ENCODE results near the gene MPG.

MPG gene

GRCh38 chr16:71540-72401 lies 6.3 kb upstream of the MPG start:
- H3K4me1 ChIP-seq (ENCODE audit: control insufficient read depth in 1 of 2, insufficient read depth in 1 of 2, low read depth in 1 of 2, low read length in 1 of 2), result peaks cover 7 to 18% of the 10 kb centered on the region in 2 experiments

GRCh38 chr16:72561-73548 lies 5.2 kb upstream of the MPG start, which contains the start of gene RHBDF1:
Gene RHBDF1 (minus strand): TSS chr16:72631. CDS start chr16:65015, 7,616 bp downstream.
- Histone ChIP-seq H3K27me3 (peaks cover 95% of the 10 kb centered on the region), H3K27ac (no peak within 1 kb of the TSS), H3K4me1 (ENCODE audit: control insufficient read depth in 1 of 2, insufficient read depth in 1 of 2, low read depth in 1 of 2, low read length in 1 of 2) (peaks cover 16 to 29% of the 10 kb centered on the region in 2 experiments), H3K36me3 (no peaks in the 10 kb centered on the region), H3K9me3 (no peaks in the 10 kb centered on the region), H3K4me3 (ENCODE audit: low read depth in 1 of 2, low read length in 1 of 2) (no peak within 1 kb of the TSS)
- no peak for TF ChIP-seq CTCF (IDR thresholded peaks at IDR 0.05)

More at GRCh38 chr16:71540-72401, 6.3 kb upstream of the MPG start:
- Histone ChIP-seq H3K4me3 (ENCODE audit: low read depth in 1 of 2, low read length in 1 of 2) (no peak overlapping the region), H3K36me3 (no peaks in the 10 kb centered on the region), H3K27ac (no peak overlapping the region), H3K9me3 (no peaks in the 10 kb centered on the region), H3K27me3 (peaks cover 94% of the 10 kb centered on the region)
- no peak for TF ChIP-seq CTCF (IDR thresholded peaks at IDR 0.05)

GRCh38 chr16:74051-74746 lies 3.8 kb upstream of the MPG start:
- no peak for TF ChIP-seq CTCF (IDR thresholded peaks at IDR 0.05)

GRCh38 chr16:74747-75334 lies 3.2 kb upstream of the MPG start:
- H3K9me3 ChIP-seq, result no peaks in the 10 kb centered on the region
- no peak overlapping the region for H3K27ac ChIP-seq
- H3K4me1 ChIP-seq (ENCODE audit: control insufficient read depth in 1 of 2, insufficient read depth in 1 of 2, low read depth in 1 of 2, low read length in 1 of 2), result peaks cover 31 to 42% of the 10 kb centered on the region in 2 experiments
- no peak for TF ChIP-seq CTCF (IDR thresholded peaks at IDR 0.05)
- H3K27me3 ChIP-seq, result peaks cover 77% of the 10 kb centered on the region
- H3K4me3 ChIP-seq (ENCODE audit: low read depth in 1 of 2, low read length in 1 of 2), result no peak overlapping the region
- H3K36me3 ChIP-seq, result peaks cover 4% of the 10 kb centered on the region

More at GRCh38 chr16:74051-74746, 3.8 kb upstream of the MPG start:
- Histone ChIP-seq H3K9me3 (no peaks in the 10 kb centered on the region), H3K27me3 (peaks cover 84% of the 10 kb centered on the region), H3K4me3 (ENCODE audit: low read depth in 1 of 2, low read length in 1 of 2) (no peak overlapping the region), H3K4me1 (ENCODE audit: control insufficient read depth in 1 of 2, insufficient read depth in 1 of 2, low read depth in 1 of 2, low read length in 1 of 2) (peaks cover 25 to 36% of the 10 kb centered on the region in 2 experiments), H3K36me3 (no peaks in the 10 kb centered on the region), H3K27ac (no peak overlapping the region)

Data from neutrophil (primary cell).